T-helper 1 cell (primary cell): ENCODE data around the gene KIAA1217.

ENCODE experiments used
- DNase-seq, 5 donors: peaks; one replicate each; pipeline ENCODE4 v3.0.0-alpha.2; 2012 to 2020

The KIAA1217 gene

DNA sequence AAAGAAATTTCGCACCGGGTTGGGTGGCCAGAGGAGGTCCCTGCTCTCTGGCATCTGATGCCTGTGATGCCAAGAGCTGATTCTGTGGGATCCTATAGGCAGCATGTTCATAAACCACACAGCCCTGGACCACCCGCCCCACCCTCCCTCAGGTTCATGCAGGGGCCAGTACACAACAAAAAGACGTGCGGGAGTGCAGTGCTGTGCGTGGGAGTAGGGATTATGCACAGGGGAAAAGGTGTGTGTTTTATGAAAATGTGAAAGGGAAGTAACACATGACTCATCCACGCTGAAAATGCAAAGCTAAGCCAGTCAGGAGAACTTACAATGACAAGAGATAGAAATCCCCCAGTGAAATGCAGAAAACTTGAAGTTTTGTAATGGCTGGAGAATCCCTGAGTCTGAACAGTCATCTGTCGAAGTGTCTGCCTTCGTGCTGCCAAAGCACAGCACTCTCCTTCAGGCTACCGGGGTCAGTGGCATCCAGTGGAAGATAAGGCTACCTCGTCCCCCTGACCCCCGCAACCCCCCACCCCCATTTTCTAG is 1.1 kb downstream of the KIAA1217 start:
- peak in 1 of 5 donors; percentile 40 for DNase-seq

GRCh38 chr10:24210501-24210900 is 1.6 kb downstream of the KIAA1217 start:
- no peak for DNase-seq

DNA sequence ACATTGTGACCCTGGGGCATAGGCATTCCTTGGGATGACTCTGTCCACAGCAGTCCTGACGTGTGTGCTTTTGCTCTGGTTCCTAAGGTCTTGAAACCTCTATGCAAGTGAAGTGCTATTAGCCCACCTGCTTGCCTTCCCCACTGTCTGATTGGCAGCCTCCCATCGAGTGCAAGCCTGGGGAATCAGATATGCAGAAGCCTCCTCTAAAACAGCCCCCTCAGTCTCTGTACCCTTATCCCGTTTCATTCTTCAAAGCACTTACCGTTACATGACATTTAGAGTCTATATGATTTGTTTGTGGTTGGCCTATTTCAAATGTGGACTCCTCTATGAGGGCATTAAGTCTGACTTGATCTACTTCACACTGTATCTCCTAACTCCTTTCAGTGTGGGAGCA is 4.3 kb downstream of the KIAA1217 start:
- no peak for DNase-seq

DNA sequence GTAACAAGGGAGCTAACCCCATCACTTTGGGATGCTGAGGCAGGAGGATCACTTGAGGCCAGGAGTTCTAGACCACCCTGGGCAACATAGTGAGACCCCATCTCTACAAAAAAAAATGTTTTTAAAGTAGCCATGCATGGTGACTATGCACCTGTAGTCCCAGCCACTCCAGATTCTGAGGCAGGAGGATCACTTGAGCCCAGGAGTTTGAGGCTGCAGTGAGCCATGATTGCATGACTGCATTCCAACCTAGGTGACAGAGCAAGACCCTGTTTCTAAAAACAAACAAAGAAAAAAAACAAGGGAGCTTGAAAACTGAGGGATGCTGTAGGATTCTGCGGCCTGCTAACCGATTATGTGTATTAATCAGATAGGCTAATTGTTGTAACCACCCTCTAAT is 4.9 kb downstream of the KIAA1217 start:
- DNase-seq: no peak

DNA sequence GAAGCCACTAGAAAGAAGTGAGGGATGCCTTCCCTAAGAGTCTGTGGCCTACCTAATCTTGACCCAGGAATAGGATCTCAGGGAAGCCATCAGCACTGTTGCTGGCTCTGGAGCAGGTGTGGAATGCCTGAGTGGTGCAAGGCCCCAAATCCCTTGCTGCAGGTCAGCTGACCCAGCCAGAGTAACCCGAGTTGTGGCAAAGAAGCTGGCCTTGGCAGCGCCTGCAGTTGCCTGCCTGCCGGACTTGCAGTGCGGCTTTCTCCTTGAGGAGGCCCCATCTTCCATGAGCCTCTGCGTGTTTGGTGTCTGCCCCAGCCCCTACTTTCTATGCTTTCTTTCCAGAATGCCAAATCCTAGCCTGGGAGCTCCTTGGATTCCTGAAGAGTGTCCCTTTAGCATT is 5.8 kb downstream of the KIAA1217 start:
- DNase-seq: no peak

- no peak for DNase-seq
Measured at GRCh38 chr10:24215196-24215595, 6.3 kb downstream of the KIAA1217 start.

- no peak for DNase-seq
Measured at GRCh38 chr10:24215603-24216002, 6.7 kb downstream of the KIAA1217 start.

GRCh38 chr10:24219963-24220362 is 11.0 kb downstream of the KIAA1217 start:
- no peak for DNase-seq

DNA sequence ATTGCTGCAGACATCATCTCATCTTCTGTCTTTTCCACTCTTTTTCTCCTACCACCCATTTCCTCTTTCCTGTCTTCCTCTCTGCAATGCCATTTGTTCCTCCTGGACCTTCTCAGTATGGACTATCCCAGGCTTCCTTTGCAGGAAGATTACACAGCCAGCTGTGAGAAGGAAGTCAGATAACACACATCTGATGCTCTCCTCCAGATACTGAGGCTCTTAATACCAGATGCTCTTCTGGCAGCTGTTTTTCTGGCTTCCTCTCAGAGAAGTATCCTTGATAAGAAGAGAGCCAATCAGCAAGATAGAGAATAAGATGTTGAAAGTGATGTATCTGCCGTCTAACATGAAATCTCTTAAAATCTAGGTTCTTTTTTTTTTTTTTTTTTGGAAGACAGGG is 14.4 kb downstream of the KIAA1217 start:
- no peak for DNase-seq

GRCh38 chr10:24223953-24224352 is 15.0 kb downstream of the KIAA1217 start:
- no peak for DNase-seq

GRCh38 chr10:24228642-24229041 is 19.7 kb downstream of the KIAA1217 start:
- DNase-seq: no peak

DNA sequence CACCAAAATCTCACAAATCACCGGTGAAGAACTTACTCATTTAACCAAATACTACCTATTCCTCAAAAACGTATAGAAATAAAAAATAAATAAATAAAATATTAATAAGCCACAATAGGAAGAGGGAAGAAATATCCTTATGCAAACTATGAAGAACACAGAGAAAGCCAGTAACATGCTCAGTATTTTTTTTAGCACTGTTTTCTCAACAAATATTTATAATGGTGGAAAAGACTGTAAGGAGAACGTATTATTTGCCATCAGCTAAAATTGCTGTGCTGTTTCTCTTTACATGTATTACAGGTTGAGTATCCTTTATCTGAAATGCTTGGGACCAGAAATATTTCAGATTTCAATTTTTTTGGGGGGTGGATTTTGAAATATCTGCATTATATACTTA is 21.0 kb downstream of the KIAA1217 start:
- no peak for DNase-seq

- DNase-seq: no peak
Measured at GRCh38 chr10:24231200-24231599, 22.3 kb downstream of the KIAA1217 start.

- DNase-seq: no peak
Measured at GRCh38 chr10:24234784-24235183, 25.8 kb downstream of the KIAA1217 start.

GRCh38 chr10:24235471-24235870 is 26.5 kb downstream of the KIAA1217 start:
- DNase-seq: no peak

- no peak for DNase-seq
Measured at GRCh38 chr10:24237801-24238395, 29.0 kb downstream of the KIAA1217 start.

DNA sequence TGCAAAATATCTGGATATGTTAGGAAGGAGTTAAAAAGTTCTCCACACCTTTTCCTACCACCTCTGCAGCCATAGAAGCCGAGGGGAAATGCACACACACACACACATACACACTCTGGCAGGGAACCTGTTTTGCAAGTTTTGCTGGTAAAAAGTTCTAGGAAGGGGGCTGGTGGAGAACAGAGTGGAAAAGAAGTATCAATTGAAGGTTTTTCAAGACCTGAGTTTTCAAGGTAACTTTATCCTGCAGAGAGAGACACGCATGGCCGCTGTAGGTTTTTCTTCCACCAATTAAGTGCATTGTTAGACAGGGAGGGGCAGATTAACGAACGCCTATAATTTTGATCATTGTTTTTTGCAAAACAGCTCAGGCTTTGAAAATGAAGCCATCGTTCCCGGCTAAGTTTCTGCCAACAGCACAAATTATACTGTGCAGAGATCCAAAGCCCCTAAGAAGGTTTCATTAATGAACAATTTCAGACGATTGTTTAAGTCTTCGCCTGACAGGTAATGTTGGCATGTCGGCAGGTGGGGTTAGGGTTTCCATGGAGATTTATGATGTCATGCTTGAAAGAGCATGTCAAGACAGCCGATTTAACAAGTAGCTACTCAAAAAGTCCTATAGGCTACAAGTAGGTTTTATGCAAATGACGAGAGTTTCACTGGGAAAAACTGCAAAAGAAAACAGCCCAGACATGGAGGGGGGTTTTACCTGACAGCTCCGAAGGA is 29.7 kb downstream of the KIAA1217 start:
- no peak for DNase-seq

DNA sequence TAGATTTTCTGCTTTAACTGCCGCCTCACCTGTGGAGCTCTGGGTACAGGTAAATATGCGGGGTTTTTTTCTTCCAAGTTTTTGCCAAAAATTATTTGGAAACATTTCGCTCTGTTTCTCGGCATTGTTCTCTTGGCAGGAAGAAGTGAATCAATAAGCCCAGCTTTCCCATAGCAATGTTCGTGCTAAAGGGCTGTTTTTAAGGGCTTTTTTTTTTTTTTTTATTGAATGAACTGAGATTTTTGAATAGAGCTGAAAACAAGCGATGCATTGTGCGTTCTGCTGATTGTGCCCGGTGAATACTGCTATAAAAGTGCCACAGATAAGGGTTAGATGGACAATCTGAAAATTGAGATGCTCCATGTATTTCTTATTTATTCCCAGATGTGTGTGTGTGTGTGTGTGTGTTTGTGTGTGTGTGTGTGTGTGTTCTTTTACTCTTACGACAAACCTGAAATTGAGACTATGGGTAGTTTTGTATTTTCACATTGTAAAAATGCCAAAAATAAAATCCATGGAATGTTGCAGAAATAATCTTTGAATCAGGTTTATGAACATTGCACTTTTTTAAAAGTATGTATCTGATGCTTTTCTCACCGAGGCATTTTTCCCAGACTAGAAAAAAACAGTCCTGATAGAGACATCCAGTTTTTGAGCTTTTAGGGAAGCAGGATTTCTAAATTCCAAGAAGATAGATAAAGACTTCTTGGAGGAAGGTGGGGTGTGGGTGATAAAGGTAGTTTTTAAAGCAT is 30.5 kb downstream of the KIAA1217 start:
- DNase-seq: no peak

DNA sequence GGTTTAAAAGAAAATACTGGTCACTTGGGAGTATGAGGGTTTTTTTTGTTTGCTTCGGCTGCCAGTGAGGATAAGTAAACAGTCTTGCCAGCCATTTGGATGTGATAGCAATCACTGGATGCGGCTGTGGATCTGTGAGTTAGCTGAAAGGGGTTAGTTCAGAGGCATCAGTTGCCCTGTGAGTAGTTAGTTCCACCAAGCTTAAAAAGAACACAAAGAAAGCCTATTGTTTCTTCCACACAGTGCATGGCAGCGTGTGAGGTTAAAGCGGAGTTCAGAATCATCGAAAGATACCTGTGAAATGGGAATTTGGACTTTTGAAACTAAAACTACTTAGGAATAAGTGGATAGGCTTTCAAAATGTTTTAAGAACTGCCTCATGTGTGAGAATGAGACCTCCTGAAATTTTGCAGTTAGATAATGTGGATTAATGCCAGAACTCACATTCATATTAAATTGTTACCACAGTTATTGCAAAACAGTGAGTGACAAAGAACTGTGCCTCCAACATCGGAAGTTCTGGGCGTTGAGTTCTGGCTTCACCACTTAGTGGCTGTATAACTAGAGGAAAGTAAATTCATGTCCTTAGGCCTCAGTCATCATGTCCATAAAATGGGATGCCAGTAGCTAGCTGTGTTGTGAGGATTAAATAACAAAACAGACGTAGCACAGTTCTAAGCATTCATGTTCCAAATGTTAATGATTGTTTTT is 31.3 kb downstream of the KIAA1217 start:
- DNase-seq: no peak

DNA sequence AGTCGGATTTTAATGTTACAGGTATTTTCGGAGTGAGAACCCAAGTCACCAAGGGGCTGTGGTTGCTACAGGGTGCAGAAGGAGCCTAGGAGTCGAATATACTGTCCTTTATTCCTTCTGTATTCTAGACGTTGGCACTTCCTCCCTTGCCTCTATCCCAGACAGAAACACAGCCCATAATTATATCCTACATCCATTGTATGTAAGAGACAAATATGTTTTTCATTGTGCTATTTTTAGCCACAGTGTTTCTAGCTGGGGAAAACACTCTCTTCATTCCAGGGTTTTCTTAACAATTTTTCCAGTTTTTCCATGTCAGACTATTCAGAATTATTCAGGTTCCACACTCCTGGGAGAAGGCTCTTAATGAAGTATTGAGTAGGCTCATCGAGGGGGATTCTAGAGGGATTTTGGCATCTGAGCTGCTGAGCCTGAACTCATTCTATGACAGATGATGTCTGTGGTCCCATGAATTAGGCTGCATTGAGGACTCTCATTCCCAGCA is 32.6 kb downstream of the KIAA1217 start:
- no peak for DNase-seq

DNA sequence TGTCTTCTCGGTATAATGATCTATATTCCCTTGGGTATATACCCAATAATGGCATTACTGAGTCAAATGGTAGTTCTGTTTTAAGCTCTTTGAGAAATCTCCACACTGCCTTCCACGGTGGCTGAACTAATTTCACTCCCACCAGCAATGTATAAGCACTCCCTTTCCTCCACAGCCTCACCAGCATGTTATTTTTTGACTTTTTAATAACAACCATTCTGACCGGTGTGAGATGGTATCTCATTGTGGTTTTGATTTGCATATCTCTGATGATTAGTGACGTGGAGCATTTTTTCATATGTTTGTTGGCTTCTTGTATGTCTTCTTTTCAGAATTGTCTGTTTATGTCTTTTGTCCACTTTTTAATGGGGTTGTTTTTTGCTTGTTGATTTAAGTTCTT is 33.6 kb downstream of the KIAA1217 start:
- DNase-seq: no peak

- no peak for DNase-seq
Measured at GRCh38 chr10:24246365-24246764, 37.4 kb downstream of the KIAA1217 start.

DNA sequence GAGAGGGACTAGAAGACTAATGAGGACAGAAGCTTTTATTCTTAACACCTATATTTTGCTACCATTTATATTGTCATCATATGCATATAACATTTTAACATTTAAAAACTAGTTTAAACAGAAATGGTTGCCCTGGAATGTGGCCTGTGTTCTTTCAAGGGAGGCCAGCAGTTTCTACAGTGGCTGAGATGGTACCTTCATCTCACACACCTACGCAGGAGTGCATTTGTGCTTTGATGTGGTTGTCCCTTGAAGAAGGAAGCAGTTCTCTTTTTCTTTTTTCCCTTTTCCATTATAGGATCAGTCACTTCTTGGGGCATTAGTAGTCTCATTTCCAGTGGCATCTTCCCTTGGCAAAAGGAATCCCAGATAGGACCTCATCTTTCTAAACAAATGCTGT is 38.9 kb downstream of the KIAA1217 start:
- no peak for DNase-seq
